Progenitor cell of endocrine pancreas (in vitro differentiated cells): Measurements from ENCODE around the gene C1QTNF5. TPM values are rescaled to one million over a fixed set of nuclear protein-coding genes. Genes with fewer than 3 reads are reported as not detected.

Experiments used
- DNase-seq: peaks from one replicate; pipeline ENCODE4 v3.0.0; 2021; ENCODE audit warnings: low spot score; ENCODE audit not compliant: unreplicated experiment
- H3K27ac Mint-ChIP-seq: 2 replicates; pipeline ENCODE4 v1.8.0; 2021; ENCODE audit warnings: mild to moderate bottlenecking, moderate library complexity, mixed read lengths
- H3K27me3 Mint-ChIP-seq: 2 replicates; pipeline ENCODE4 v1.8.0; 2021; ENCODE audit warnings: mixed read lengths
- H3K36me3 Mint-ChIP-seq: 2 replicates; pipeline ENCODE4 v1.8.0; 2022; ENCODE audit warnings: mixed read lengths; ENCODE audit not compliant: insufficient read depth
- H3K4me1 Mint-ChIP-seq: 2 replicates; pipeline ENCODE4 v1.8.0; 2021; ENCODE audit warnings: low read depth, mixed read lengths
- H3K4me3 Mint-ChIP-seq: 2 replicates; pipeline ENCODE4 v1.8.0; 2021; ENCODE audit warnings: low read depth, mild to moderate bottlenecking, moderate library complexity, mixed read lengths
- H3K9me3 Mint-ChIP-seq: 2 replicates; pipeline ENCODE4 v1.8.0; 2021; ENCODE audit warnings: low read depth, mixed read lengths
- total RNA-seq: library from RNA; stranded (reverse); gene quantifications from 2 replicates; pipeline ENCODE4 v1.2.1, GENCODE V29; 2021
- TF ChIP-seq, protein P1 (sequence below): fragments of 200-600 bp; sonication (generic); IDR thresholded peaks from one replicate; pipeline ENCODE4 v1.5.0; 2021; ENCODE audit warnings: antibody characterized with exemption, mild to moderate bottlenecking; ENCODE audit not compliant: unreplicated experiment

Gene C1QTNF5
- total RNA-seq, 1 donor from 2014 or later, result 0.31 TPM

DNA sequence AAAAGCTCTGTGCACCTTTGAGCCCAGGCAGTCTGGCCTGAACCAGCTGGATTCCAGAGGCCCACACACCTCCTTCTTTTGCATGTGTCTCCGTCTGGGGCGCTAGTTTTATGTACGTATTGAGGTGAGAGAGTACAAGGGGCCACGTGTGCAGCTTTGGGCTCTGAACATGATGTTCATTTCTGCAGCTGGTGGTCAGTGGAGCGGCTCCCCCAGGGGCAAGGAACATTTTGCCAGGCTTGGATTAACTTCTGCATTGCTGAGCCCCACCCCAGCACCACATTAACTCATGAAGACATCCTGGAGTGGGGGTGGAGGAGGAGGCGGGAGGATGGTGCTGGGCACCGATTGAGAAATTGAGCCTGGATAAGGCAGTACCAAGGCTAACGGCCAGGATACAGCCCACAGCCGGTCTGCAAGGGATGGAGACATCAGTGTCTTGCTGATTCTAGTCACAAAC is 27.0 kb upstream of the C1QTNF5 start:
- peaks cover 12% of the 10 kb centered on the region for H3K27me3 Mint-ChIP-seq

DNA sequence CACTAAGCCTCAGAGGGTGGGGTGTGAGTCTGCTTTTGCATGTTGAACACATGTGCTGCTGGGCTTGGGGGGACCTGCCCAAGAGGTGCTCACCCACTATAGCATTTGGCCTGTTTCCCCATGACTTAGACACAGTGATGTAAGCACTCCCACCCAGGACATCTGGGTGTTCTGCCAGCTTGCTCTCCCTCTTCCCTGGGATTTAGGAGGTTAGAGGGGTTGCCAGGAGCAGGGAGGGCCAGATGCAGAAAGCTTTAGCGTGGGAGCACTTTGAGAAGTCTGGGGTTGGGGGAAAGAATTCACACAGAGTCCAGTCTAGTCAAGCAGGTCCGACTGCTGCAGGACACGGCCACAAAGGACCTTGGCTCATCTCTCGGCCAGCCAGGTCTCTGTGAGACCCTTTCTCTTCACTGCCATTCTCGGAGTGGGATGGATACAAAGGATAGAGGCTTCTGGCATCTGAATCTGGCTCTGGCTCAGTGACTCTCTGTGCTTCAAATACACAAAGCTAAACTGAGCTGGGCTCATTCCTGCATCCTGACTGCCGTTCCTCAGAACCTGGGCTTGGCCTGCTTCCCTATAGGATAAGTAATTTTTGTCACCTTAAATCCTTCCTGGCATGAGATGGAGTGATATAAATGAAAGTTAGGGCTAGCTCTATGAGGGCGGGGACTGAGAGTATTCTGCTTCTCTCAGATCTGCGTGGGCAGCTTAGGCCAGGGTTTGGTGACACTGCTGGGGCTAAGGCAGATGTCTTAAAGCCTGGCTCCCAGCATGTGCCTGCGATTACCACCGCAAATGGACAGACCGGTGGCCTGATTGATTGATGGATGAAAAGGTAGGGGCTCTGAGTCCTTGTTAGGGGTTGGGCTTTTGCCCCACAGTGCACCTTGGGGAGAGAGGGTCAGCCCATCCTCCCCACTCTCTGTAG is 26.3 kb upstream of the C1QTNF5 start:
- no peaks in the 10 kb centered on the region for H3K36me3 Mint-ChIP-seq
- peaks cover 16% of the 10 kb centered on the region for H3K27me3 Mint-ChIP-seq
- H3K4me1 Mint-ChIP-seq, result peaks cover 55% of the 10 kb centered on the region
- no peak overlapping the region for H3K4me3 Mint-ChIP-seq
- TF ChIP-seq, protein P1, sequence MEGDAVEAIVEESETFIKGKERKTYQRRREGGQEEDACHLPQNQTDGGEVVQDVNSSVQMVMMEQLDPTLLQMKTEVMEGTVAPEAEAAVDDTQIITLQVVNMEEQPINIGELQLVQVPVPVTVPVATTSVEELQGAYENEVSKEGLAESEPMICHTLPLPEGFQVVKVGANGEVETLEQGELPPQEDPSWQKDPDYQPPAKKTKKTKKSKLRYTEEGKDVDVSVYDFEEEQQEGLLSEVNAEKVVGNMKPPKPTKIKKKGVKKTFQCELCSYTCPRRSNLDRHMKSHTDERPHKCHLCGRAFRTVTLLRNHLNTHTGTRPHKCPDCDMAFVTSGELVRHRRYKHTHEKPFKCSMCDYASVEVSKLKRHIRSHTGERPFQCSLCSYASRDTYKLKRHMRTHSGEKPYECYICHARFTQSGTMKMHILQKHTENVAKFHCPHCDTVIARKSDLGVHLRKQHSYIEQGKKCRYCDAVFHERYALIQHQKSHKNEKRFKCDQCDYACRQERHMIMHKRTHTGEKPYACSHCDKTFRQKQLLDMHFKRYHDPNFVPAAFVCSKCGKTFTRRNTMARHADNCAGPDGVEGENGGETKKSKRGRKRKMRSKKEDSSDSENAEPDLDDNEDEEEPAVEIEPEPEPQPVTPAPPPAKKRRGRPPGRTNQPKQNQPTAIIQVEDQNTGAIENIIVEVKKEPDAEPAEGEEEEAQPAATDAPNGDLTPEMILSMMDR, result no peak
- DNase-seq, result no peak
- no peak overlapping the region for H3K27ac Mint-ChIP-seq
- H3K9me3 Mint-ChIP-seq, result no peaks in the 10 kb centered on the region

More for the DNA sequence above, 27.0 kb upstream of the C1QTNF5 start:
- Mint-ChIP-seq H3K4me1 (peaks cover 48% of the 10 kb centered on the region), H3K36me3 (no peaks in the 10 kb centered on the region), H3K4me3 (no peak overlapping the region), H3K27ac (no peak overlapping the region), H3K9me3 (no peaks in the 10 kb centered on the region)
- no peak for DNase-seq
- TF ChIP-seq, protein P1, result no peak

DNA sequence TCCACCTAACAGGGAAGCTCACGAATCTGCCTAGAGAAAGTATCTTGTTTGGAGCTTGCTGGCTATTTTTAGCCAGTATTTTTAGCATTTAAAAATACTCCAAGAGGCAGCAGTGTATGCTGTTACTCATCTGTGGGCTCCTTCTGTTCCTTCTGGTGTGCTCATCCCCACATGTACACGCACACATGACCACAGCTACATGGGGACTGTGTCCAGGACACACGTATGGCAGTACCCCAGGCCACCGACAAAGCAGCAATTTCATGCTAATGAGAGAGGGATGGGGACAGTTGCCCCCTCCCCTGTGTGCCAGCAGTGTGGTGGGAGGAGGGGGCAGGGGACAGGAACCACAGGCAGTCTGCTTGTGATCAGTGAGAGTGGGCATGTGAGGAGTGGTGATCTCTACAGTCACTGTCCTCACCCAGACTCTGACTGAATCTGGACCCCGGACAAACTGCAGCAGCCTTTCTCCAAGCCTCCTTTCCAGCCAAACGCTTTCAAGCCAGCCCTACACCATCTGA is 24.4 kb upstream of the C1QTNF5 start:
- H3K9me3 Mint-ChIP-seq, result no peaks in the 10 kb centered on the region
- H3K4me1 Mint-ChIP-seq, result peaks cover 57% of the 10 kb centered on the region
- peak overlapping the region; percentile 36 for H3K4me3 Mint-ChIP-seq
- TF ChIP-seq, protein P1, result no peak
- no peak for DNase-seq
- H3K36me3 Mint-ChIP-seq, result no peaks in the 10 kb centered on the region
- peaks cover 16% of the 10 kb centered on the region for H3K27me3 Mint-ChIP-seq
- no peak overlapping the region for H3K27ac Mint-ChIP-seq

DNA sequence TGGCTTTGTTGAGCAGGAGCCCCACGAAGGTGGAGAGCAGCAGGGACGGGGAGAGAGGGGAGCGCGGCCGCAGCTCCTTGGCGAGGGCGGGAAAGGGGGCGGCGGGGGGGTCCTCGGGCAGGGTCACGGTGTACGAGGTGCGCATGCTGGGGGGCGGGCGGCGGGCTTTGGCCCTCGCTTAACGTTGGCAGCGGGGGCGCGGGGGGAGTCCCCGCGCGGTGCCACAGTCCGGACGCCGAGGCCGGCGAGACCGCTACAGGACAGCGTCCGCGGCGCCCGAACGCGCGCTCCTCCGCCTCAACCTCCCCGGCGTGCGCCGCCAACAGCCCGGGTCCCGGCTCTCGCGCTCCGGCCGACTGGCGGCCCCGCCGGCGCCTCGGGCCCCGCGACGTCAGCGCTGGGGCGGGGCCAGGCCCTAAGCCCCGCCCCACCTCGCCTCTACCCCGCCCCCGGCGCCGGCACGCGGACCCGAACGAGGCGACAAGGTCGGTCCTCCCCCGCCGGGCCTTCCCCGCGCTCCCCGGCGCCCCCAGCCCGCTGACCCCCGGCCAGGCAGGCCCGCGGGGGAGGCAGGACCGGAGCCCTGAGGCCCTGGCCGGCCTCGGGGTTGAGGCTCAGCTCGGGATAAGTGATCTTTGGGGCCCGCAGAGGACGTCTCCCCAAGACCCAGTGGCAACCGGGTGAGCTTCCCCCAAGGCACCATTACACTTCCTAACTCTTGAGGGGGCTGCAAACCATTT is 23.3 kb upstream of the C1QTNF5 start:
- Mint-ChIP-seq H3K27ac (no peak overlapping the region), H3K36me3 (no peaks in the 10 kb centered on the region), H3K4me1 (peaks cover 46% of the 10 kb centered on the region), H3K9me3 (no peaks in the 10 kb centered on the region), H3K27me3 (peaks cover 19% of the 10 kb centered on the region), H3K4me3 (peak overlapping the region; percentile 55)
- TF ChIP-seq, protein P1, result no peak
- DNase-seq, result no peak
